HG03095 (cell line): ENCODE results near the gene TRIM17.

ENCODE experiments used
- ATAC-seq: cut with Tn5 transposase; IDR thresholded peaks from one replicate; pipeline ENCODE4 v1.9.1; 2021; ENCODE audit warnings: moderate library complexity; ENCODE audit not compliant: unreplicated experiment

The TRIM17 gene

GRCh38 chr1:228404107-228404720, 12.4 kb downstream of the TRIM17 start:
- no peak for ATAC-seq

- no peak for ATAC-seq
Observed at GRCh38 chr1:228403231-228403631, 13.4 kb downstream of the TRIM17 start.

- no peak for ATAC-seq
Observed at GRCh38 chr1:228402641-228403025, 14.0 kb downstream of the TRIM17 start.

GRCh38 chr1:228401782-228402640, 14.7 kb downstream of the TRIM17 start:
- ATAC-seq: no peak

DNA sequence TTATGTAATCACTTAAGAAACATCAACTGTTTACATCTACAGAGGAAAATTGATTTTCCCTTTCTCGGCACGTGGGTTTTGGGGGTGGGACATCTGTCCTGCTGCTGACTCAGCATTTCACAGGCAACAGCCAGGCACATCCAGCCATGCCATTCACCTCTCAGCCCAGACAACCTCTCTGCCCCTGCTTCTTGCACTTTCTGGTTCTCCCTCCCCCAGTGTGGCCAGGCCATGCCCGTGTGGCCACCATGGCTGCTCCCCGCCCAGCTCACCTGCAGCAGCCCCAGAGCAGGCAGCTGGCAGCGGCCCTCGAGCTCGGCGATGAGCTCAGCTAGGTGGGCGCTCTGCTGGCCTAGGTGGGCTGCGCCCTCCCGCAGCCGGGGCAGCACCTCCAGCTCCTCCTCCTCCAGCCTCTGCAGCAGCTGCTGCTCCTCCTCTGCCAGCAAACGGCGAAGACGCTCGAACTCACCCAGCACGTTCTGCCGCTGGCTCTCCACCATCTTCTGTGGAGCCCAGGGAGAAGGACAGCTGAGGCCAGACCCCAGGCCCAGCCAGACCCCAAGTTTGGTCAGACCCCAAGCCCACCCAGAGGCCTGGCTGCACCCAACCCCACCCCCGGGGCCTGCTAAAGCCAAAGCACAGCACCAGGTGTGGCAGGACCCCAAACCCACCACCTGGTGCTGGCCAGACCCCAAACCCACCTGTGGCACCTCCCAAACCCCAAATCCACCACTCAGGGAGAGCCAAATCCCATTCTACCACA, 15.8 kb downstream of the TRIM17 start:
- no peak for ATAC-seq

DNA sequence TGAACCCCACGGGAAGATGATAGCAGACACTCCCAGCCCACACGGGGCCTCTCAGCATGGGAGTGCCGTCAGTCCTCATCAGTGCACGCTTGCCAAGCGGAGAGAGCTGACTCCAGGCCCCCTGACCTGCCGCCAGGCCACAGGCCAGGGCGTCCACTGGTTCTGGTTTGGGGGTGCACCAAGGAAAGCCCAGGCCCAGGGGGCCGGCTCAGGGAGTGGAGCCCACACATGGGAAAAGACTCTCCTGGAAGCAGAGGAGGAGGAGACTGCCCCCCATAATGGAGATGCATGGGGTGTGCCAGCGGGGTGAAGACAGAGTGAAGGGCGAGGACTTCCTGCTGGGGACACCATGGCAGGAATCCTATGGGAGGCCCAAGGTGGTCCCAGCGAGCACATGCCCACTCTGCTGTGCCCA, 16.4 kb downstream of the TRIM17 start:
- no peak for ATAC-seq

DNA sequence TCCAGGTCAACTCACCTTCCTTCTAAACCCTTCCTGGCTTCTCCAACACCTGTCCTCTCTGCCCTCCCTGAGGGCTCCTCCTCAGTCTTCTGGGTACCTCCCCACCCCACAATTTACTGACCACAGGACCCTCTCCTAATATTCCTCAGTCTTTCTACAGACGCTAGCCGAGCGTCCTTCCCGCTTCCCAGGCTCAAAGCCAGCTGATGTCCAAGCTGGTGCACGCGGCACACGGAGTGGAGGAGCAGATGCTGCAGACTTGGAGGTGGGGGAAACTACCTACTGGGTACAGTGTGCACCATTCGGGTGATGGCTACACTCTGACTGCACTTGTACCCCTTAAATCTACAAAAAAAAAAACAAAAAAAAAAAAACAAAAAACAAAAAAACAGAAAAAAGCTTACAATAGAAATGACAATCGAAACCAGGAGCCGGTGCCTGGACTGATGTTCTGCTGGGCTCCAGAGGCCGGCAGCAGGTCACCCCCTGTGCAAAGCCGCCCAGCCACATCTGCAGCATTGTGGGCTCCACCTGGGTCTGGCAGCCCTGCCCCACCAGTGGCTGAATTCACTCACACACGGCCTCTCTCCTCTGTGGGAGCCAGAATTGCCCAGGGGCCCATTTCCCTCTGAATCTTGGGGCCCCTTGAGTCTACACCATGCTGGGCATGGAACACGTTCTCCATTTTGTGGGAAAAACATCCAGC, 17.0 kb downstream of the TRIM17 start:
- ATAC-seq: no peak

DNA sequence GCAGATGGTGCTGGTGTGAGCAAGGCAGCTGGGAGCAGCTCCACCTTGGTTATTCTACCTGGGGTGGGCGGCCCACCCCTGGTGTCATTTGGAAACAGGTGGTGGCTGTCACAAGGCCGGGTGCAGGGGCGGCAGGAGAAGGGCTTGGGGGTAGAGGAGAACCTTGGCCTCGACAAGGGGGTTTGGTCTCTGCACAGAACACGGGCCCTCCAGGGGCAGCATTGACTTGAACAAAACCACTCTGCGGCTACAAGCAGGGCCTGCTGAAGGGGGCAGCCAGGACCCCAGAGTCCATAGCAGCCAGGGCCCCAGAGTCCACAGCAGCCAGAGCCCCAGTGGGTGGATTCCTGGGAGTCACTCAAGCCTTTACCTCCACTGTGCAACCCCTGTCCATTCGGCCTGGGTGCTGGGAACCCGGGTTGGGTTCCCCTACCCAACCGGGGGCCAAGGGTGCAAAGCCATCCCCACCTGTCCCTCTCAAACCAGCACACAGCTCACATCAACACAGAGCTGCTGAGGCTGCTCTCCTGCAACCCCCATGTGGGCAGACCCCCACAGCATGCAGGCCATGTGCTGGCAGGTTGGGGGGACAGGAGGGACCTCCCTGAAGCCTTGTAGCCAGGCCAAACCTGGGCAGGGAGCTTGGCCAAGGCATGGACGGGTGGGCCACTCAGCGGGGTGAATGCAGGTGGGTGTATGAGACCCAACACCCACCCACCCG, 17.8 kb downstream of the TRIM17 start:
- ATAC-seq: no peak

- no peak for ATAC-seq
Observed at GRCh38 chr1:228397966-228398365, 18.7 kb downstream of the TRIM17 start.

DNA sequence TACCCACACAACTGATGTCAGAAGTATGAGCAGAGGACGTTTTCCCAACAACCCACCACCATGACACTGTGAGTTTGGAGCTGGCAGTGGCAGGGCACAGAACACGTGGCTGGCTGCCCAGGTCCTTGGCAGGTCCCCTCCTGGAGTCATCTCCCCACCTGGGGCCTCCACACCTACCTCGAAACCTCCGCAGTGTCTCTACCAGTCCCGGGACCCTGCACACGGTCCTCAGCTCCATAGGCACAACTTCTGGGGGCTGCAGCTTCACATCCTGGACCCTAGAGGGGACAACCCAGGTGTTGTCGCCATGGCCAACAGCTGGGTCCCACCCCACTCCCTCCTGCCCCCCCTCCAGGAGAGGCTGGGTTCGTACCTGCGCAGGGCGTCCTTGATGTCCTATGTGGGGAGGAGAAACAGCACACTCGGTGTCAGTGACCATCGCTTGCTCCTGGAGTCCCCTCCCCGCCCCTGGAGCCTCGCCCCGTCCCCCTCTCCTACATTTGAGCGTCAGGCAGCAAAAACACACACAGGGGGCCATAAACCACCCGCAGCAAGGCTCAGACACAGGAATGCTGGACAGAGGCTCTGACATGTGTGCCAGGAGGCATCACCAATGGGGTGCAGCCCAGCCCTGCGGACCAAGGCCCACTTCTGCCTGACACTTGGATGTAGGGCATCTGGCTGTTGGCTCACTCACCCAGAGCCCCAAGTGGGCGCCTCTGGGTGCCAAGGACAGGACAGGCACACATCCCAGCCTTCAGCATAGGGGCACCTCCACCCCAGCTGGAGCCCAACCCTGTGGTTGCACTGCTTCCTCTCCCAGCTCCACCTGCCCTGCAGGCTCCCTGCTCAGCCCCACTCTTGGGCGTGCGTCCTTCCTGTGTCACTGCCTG, 19.6 kb downstream of the TRIM17 start:
- no peak for ATAC-seq

- no peak for ATAC-seq
Observed at GRCh38 chr1:228394571-228395394, 21.9 kb downstream of the TRIM17 start.

DNA sequence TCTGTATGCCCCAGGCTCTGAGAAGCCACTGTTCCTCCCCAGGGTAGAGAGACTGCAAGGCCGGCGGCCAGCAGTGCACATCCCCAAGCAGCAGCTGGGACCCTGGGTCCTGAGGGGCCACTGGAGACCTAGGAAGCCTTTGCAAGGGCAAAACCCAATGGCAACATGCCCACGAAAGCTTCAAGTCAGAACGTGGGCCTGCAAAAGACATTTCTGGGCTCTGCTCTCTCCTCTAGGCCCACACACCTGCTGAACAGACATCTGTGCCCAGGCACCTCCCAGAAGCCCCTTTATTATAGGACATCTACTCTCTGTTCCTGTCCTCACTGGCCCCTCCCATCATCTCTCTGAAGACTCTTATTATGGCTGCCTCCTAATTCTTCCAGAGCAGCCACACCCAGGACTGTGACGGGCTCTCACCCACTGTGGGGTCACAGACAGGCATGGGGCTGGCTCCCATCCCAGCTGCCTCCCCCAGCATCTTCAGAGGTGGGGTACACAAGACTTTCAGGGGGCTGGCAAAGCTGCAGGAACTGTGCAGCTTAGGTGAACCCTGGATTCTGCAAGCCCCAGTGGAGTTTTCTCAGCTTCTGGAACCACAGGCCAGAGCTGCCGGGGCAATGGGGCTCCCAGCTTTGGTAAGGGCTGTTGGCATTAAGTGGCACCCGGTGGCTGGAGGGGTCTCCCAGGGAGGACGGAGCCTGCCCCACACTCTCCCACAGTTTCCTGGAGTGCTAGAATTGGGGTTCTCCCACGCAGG, 22.7 kb downstream of the TRIM17 start:
- ATAC-seq: no peak

- ATAC-seq: no peak
Observed at GRCh38 chr1:228393268-228393701, 23.4 kb downstream of the TRIM17 start.

DNA sequence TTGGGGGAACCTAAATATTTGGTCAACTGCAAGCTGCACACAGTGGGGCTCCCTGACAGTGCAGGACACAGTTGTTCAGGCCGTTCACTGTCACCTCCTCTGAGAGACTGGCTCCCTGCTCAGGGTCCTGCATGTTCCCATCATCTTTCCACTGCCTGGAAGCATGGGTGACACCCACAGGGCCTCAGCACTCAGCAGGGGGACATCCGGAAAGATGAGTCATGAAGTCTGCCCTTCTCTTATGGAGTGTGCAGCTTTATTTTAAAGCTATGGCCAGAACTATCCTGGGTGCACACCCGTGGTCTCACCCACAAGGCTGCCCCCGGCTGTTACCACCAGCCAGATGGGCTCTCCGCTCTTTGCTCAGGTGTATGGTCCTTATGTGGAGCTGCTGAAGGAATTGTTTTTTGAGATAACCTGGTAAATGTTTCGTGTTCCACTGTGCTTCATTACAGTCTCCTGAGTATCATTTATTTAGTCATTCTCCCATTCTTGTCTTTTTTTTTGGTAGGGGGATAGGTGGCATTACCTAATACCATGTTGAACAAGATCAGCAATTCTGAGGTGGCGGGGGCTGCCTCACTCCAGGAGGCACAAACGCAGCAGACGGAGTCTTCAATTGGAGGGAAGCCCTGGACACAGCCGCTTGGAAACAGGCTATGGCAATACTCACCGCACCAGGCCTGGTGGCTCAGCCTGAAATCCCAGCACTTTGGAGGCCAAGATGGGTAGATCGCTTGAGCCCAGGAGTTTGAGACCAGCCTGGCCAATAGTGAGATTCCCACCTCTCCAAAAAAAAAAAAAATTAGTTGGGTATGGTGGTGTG, 24.3 kb downstream of the TRIM17 start:
- no peak for ATAC-seq

DNA sequence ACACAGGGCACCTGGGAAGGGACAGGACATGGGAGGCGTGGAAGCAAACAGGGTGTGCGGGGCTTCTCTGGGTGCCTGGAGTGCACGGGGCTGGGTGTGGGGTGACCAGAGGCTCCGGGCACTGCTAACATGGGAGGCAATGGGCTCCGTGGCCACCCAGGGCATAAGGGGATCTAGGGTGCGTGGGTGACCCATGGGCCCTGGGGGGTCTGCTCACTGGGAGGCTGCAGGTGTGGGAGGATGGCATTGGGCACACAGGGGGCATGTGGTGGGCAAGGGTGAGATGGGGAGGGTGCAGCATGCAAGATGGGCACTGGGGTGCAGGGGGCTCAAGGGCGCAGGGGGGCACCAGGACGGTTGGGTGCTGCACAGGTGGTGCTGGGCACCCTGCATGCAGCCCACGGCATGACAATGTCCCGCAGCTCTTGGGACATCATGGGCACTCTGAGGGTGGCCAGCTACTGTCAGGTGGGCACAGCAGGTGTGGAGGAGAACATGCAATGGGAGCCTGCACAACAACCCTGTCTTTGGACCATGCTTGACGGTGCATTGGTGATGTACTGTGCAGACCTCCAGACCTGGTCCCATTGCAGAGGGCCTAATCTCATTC, 25.1 kb downstream of the TRIM17 start:
- ATAC-seq: no peak

GRCh38 chr1:228390649-228391048, 26.0 kb downstream of the TRIM17 start:
- no peak for ATAC-seq

DNA sequence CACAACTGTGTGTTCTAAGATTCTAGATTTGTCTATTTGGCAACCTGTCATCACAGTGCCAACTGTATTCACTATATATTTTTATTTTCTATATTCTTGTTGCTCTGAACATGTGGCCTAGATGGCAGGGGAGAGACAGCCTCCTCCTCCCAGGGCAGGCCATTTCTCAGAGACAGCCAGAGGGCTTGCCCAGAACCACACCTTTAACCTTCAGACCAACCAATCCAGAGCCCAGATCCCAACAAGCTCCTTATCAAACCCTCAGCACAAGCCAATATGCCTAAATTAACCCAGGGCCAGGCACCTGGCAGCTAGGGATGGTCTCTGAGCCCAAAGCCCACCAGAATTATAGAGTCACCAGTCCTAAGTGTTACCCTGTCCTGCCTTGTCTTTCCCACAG, 29.3 kb downstream of the TRIM17 start:
- ATAC-seq: no peak
